ENCODE results near the gene CELSR3.

CELSR3 gene

DNA sequence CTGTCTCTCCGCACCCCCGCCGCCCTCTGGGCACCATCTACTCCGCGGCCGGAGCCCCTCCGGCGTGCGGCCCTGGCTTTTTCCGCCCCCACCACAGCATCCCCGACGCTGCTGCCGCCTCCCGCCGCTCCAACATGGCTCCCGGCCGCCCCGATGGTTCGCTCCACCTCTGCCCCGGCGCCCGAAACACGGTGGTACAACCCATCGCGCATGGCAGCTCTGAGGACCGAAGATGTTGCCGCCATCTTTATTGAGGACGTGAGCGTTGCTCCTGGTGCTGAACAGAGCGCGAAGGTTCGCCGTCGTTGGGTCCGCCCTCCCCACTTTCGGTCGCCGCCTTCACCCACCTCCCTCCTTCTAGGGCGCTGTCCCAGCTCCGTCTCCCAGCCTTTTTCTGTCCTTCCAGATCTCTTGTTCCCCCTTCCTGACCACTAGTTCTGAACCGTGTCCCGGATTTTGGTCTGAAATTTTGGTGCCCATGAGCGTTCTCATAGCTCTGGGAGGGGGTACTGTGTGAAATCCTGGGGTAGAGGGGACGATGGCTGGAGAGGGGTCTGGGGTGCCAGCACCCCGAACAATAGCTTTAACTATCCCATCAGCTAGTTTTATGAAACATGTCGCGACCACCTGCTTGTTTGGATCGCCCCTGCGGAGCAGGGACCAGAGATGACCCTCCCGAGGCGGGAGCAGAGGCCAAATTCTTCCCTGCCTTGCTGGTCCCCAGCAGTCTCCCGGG is at the start of gene CELSR3:
TSS of gene CELSR3 (minus strand) at position 134 of the 736 bp plus-strand sequence. CDS start 252 bp downstream, outside the sequence.
- DNase-seq, result peak; percentile 75

GRCh38 chr3:48711727-48712126 is 49.0 kb upstream of the CELSR3 start:
- no peak for DNase-seq

GRCh38 chr3:48709051-48709461 is 46.4 kb upstream of the CELSR3 start:
- no peak for DNase-seq

GRCh38 chr3:48708481-48708889 is 45.8 kb upstream of the CELSR3 start:
- no peak for DNase-seq

DNA sequence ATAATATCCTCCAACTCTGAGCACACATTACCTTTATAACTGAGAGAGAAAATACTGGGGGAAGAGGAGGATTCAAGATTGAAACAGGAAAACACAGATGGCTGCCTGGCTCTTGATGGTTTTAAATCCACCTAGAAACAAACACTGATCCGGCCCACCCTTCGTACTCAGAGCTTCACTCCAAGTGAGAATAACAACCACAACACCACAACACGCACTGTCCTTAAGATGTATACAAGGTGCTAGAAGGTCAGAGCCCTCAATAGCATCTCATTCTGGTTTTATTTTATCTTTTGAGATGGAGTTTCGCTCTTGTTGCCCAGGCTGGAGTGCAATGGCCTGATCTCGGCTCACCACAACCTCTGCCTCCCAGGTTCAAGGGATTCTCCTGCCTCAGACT is 44.5 kb upstream of the CELSR3 start:
- no peak for DNase-seq

DNA sequence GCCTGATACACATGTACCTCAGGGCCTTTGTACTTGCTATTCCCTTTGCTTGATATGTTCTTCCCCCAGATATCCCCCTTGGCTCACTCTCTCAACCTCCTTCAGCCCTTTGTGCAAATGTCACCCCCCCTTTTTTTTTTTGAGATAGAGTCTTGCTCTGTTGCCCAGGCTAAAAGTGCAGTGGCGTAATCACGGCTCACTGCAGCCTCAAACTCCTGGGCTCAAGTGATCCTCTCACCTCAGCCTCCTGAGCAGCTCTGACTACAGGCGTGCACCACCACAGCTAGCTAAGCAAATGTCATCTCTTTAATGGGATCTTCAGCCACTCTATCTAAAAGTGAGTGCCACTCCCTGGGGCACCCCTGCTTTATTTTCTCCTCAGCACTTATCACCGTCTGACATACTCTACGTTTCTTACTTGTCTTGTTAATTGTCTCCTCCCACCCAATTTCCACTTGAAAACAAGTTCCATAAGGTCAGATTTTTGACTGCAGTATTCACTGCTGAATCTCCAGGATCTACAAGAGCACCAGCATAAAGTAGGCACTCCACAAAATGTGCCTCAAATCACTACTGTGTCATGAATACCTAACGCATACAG is 39.7 kb upstream of the CELSR3 start:
- no peak for DNase-seq

- no peak for DNase-seq
These were observed 38.2 kb upstream of the CELSR3 start for GRCh38 chr3:48700731-48701405.

DNA sequence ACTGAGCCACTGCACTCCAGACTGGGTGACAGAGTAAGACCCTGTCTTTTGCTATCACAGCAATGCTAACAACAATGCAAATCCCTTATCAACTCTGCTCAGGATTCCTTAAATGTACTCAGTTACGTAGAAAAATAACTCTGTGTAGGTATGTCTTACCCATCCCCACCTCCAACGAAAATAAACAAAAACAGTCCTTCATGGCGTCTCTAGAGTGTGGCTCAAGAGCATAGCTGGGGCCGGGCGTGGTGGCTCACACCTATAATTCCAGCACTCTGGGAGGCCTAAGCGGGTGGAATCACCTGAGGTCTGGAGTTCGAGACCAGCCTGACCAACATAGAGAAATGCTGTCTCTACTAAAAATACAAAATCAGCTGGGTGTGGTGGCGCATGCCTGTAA is 36.2 kb upstream of the CELSR3 start:
- no peak for DNase-seq

- no peak for DNase-seq
These were observed 35.3 kb upstream of the CELSR3 start for GRCh38 chr3:48697952-48698351.

- no peak for DNase-seq
These were observed 33.9 kb upstream of the CELSR3 start for GRCh38 chr3:48696601-48697000.

- DNase-seq, result no peak
These were observed 33.5 kb upstream of the CELSR3 start for GRCh38 chr3:48696156-48696555.

- no peak for DNase-seq
These were observed 32.7 kb upstream of the CELSR3 start for GRCh38 chr3:48695393-48695753.

DNA sequence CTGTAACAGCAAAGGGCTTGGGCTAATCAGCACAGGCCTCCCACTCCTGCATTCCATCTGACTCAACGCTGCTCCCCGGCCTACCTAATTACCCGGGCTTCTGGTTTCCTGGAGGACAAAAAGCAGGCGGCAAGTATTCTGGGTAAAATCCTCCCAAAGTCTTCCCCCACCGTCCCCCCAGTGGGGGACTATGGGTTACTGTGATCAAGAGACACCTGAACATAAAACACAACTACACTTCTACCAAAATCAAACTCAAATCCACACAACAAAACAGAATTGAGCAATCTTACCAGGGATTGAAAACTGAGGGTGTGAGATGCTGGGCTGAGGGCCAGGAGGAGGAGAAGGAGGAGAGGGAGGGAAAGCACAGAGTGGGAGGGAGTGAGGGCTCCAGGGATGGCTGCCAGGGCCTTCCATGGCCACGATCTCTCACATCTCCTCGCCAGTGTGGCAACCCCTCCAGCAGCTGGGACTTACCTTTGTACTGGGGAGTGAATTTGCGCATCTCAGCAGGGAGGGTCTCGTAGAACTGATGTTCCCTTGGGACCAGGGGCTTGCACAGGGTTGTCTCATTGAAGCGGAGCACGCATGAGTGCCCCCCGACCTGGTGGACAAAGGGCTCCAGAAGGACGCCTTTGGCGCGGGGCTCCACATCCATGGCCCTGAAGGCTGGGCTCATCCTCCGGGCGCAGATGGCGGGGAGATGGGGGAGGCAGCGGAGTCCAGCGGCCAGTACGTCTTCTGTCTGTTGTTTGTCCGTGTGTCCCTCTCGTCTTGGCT is 32.1 kb upstream of the CELSR3 start:
- no peak for DNase-seq

DNA sequence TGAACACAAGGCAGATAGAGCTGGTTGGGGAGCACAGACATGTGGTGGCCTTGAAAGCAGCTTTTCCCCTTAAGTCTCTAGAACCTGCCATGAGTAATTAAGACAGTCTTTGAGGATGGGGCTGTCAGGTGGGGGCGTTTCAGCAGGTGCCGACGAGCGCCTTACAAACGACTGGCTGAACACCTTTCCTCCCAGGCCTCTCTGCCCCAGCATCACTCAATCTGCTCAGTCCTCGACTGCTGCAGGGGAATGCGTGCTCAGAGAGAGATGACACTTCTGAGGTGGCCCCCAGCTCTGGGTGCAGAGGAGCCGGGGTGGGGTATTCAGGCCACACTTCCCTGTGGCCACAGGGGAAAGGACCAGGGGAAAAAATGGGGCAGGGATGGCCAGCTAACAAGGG is 31.1 kb upstream of the CELSR3 start:
- DNase-seq, result no peak

DNA sequence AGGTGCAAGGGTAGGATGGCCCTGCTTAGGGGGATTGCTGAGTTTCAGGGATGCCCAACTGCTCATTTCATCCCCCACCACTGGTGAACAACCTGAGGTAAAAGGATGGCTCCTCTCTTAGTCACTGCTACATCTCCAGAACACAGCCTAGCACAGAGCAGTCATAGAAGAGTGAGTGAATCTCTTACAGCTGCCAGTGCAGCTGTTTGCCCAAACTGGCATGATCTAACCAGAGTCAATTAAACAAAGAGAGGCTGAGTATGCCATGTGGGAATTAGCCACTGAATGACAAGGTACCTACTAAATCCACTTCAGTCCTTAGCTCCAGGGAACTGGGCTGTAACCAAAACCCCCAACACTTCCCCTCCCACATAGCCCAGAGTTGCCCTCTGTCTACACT is 29.9 kb upstream of the CELSR3 start:
- DNase-seq, result no peak

- no peak for DNase-seq
These were observed 28.3 kb upstream of the CELSR3 start for GRCh38 chr3:48690846-48691458.

- DNase-seq, result no peak
These were observed 26.7 kb upstream of the CELSR3 start for GRCh38 chr3:48689384-48689783.

GRCh38 chr3:48688737-48689075 is 26.0 kb upstream of the CELSR3 start:
- no peak for DNase-seq

GRCh38 chr3:48688032-48688736 is 25.5 kb upstream of the CELSR3 start:
- no peak for DNase-seq

DNA sequence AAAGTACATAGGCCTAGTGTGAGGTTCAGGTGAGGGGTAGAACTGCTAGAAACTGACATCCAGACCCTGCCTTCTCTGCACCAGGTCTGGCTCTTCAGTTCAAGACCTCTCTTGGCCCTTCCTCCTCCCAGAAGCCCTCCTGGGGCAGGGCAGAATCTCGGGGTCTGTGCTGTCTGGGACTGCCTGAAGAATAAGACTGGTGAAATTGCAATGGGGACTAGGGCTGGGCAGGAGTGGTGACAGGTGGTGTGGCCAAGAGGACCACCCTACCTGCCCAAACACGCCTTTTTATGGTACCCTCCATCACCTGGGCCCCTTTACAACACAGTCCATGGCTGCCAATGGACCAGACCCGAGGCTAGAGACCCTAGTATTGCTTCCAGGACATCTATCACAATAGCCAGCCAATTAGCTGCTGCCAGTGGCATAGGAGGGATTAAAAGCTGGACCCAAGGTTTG is 24.6 kb upstream of the CELSR3 start:
- no peak for DNase-seq

DNA sequence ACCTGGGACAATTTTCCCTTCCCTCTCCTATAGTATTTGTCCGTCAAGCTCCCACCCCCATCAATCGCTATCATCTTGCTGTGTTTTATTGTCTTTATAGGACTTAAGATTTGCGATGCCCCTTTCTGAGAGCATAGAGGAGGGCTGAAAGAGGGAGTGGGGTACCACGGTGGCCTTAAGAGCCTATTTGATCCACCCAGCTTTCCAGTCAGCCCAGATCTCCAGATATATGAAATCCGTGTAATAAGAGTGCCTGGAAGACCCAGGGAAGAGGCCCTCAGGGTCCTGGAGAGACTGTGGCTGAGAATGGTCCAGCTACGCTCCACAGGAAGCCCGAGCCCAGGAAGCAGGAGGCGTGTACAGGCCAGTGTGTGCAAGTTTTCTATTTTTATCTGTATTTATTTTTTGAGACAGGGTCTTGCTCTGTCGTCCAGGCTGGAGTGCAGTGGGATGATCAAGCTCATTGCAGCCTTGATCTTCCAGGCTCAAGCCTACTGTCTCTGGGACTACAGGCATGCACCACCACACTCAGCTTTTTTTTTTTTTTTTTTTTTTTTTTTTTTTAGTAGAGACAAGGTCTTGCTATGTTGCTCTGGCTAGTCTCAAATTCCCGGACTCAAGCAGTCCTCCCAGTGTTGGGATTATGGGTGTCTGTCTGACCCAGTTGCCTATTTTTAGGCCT is 24.0 kb upstream of the CELSR3 start:
- no peak for DNase-seq
